Activated gamma-delta T cell treated with Interleukin-2 at 50 U/mL for 16 hours (primary cell): Measurements from ENCODE around the gene FBXL7.

ENCODE experiments used
- DNase-seq: peaks from one replicate; pipeline ENCODE4 v3.0.0-alpha.2; 2020

The FBXL7 gene

DNA sequence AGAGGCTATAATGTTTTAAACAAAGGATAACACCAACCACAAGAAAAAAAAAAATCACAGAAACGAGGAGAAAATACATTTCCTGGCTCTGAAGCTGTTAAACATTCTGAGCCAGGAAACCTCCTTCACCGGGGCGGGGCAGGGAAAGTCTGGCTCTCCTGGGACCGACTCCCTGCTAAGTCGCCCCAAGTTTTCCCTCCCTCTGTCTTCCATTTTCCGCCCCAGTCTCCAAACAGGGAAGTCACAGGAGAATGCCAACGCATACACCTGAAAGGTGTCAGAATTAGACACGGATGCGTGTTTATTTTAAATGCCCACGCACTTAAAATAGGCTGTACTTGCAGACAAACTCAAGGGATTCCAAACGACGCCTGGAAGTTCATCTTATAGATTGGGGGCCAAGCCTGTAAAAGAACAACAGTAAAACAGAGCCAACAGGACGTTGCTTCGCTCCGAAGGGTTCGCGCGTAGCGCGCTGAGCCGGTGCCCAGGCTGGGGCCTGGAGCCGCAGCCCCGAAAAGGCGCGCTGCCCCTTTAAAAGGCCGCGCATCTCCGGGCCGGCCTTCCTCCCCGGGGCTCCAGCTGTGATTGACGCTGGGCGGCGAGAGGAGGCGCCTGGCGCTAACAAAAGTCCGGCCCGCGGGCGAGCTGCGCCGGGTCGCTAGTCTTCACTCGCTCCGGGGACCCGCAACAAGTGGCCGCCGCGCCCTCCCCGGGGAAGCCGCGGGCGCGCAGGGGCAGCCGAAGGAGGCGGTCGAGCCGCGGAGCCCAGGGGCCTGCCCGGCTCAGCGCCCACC is at the start of gene FBXL7:
TSS of gene FBXL7 (plus strand) at position 653 of the 797 bp plus-strand sequence.
- no peak for DNase-seq

- DNase-seq: no peak
These were observed 49.5 kb upstream of the FBXL7 start for GRCh38 chr5:15450473-15450872.

GRCh38 chr5:15450949-15451348 is 49.0 kb upstream of the FBXL7 start:
- DNase-seq: no peak

- no peak for DNase-seq
These were observed 48.0 kb upstream of the FBXL7 start for GRCh38 chr5:15452030-15452429.

- DNase-seq: no peak
These were observed 47.2 kb upstream of the FBXL7 start for GRCh38 chr5:15452781-15453180.

DNA sequence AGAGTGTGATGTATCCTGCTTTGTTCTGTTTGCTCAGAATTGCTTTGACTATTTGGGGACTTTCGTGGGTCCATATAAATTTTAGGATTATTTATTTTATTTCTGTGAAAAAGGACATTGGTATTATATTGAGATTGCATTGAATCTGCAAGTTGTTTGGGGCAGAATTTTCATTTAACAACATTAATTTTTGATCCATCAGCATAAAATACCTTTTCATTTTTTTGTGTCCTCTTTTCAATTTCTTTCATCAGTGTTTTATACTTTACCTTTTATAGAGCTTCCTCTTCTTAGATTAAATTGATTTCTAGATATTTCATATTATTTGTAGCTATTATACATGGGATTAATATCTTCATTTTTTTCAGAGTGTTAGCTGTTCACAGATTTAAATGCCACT is 40.8 kb upstream of the FBXL7 start:
- DNase-seq: no peak

DNA sequence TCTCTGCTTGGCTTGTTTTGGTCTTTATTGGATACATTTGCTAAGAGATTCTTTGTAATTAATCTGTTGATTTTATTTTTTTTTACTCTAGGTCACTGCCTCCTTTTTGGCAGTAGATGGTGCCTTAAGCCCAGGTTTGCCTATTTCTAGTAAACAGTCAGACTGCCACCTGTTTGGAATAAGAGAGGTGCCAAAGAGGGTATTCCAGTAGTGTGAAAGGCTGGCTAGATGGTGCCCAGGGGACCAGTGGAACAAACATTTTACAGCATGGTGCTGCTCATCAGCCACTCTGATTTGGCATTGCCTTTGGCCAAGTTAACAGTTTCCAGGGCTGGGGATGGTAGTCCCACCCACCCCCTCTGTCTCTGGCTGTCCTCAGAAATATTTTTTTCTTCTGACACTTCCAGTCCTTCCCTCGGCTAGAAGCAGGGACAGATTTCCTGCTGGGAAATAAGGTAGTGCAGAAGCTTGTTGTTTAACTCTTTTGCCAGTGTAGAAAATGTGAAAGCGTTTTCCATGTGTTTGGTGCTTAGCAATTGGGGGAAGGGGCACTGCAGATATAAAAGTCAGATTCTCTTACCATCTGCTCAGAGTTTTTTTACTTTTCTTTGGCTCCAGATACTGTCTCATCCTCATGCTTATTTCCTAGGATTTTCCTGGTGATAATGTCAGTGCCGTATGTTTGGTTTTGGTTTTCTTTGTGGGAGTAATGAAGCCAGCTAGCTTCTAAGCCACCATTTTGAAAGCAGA is 36.6 kb upstream of the FBXL7 start:
- DNase-seq: no peak

DNA sequence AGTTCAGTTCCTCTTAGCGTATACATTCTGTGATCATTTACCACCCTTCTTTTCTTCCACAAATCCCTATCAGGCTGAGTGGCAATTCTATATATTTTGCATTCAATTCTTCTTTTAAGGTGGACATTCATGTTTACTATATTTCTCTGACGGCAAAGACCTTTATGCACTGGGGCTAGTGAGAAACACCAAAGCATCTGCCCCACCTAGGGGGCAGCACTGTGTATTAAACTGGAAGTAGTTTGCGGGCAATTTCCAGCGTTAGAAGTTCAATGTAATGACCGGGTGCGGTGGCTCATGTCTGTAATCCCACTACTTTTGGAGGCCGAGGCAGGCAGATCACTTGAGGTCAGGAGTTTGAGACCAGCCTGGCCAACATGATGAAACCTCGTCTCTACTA is 27.9 kb upstream of the FBXL7 start:
- no peak for DNase-seq

GRCh38 chr5:15474143-15474719 is 25.7 kb upstream of the FBXL7 start:
- no peak for DNase-seq

DNA sequence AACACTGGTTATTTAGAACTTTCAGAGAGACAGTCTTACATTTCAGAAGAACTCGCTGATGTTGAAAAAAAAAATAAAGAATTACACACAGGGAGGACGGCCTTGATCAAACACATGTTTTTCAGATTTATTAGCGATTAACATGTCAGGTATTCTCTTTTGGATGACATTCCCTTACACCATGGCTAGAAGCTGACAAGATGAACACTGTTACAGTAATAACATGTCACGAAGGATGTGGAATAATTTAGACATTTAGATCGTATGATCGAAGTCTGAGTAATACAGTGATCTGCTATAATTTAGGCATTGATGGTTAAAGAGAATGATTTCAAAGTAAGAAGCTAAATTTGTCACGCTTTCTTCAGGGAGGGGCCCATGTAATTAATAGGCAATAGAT is 24.6 kb upstream of the FBXL7 start:
- DNase-seq: no peak

DNA sequence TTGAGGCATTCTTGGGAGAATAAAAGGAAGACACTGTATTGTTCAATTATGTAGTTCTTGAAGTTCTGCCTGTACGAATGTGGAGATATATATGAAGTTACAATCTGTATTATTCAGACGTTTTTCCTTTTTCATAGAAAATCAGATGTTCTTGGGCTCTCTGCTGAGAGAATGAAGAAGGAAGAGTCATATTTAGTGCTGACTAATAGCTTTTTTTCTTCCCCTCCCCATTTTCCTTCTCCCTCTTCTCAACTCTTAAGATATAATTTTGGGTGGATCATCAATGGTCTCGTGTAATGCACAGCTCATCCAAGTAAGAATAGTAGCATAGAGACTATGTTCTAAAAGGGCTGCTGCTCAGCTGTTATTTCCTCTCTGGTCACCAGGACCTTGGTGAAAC is 23.0 kb upstream of the FBXL7 start:
- no peak for DNase-seq

GRCh38 chr5:15480436-15480835 is 19.5 kb upstream of the FBXL7 start:
- DNase-seq: no peak

- DNase-seq: no peak
These were observed 16.5 kb upstream of the FBXL7 start for GRCh38 chr5:15483351-15484097.

GRCh38 chr5:15487228-15487627 is 12.8 kb upstream of the FBXL7 start:
- DNase-seq: no peak

DNA sequence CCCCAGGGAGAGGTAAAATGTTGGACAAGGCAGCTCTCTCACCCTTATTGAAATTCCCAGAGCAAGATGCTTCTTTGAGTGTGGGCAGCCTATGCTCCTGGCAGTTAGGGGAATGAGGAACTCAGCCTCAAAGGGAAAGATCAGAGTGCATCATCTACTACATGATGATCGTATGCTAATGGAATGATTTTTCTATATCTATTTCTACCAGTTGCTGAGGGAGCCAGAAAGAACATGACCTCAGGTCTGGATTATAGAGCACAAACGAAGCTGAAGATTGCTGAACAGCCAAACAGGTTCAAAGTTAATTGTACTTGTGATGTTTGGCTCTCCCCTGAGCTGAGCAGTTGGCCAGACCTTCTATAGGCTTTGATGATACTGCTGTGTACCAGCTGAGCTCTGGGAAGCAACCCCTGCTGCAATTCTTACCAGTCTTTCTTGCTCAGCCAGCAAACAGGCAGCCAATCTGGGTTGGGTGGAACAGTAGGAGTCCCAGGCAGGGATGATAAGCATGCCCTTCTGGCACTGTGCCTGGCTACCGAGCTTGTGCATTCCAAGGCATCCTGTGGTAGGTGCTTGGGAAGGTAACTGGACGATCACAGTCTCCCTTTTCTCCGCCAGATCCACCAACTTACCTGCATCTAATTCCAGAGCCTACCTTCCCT is 10.3 kb upstream of the FBXL7 start:
- no peak for DNase-seq

- no peak for DNase-seq
These were observed 7.4 kb upstream of the FBXL7 start for GRCh38 chr5:15492545-15492944.

GRCh38 chr5:15493501-15493900 is 6.5 kb upstream of the FBXL7 start:
- no peak for DNase-seq

GRCh38 chr5:15495026-15495425 is 5.0 kb upstream of the FBXL7 start:
- no peak for DNase-seq

- no peak for DNase-seq
These were observed 3.1 kb upstream of the FBXL7 start for GRCh38 chr5:15496886-15497285.

- DNase-seq: no peak
These were observed 483 bp downstream of the FBXL7 start for GRCh38 chr5:15500325-15501001.

DNA sequence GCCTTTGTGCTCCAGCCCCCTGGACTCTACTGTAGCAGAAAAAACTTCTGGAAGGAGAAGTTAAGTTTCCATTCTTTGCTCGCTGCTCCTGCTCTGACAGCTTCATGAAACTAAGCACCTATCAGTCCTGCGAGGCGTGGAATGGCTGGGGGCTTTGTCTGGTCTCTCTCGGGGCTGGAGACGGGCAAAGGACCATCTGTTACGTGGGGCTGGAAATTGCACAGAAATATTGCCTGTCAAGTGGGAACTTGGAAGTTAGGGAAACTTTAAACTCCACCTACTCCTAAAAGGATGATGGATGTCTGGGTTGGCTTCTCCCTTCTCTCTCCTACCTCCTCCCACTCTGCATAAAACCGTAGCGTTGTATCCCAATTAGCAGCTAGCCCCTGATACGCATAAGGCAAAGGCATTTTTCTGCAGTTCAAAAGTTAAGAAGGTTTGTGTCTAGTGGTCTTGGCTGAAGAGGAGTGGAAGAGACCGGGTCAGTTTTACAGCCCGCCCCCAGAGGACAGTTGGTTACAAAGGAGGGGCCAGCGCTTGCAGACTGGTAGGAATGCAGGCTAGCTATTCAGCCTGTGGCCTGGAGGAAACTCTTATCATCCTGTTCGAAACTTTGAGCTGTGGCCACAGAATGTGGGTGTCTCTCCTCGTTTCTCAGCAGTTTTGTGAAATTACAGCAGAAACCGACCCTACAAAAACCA is 1.3 kb downstream of the FBXL7 start:
- no peak for DNase-seq

DNA sequence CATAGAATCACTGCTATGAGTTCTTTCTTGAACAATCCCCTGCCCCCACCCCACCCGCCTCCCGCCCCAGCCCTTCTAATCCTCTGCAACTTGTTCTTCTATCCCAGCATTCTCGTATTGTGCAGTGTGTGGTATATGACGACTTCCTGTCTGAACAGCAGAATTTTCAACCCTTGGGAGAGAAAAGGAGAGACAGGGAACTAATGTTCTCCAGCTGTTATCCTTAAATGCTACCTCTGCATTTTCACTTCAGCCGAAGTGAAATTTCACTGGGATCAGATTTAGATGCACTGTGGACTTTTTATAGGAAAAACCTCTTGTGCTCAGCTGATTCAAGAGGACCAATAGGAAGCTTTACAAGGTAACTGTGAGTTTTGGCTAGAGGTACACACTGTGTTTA is 2.2 kb downstream of the FBXL7 start:
- DNase-seq: no peak
